ENCODE results near the gene TMEM150B. TPM values are rescaled to one million over a fixed set of nuclear protein-coding genes. Genes with fewer than 3 reads are reported as not detected.
A peak's percentile ranks its signal among the peaks of the same experiment; 100 is the strongest.

TMEM150B gene
- total RNA-seq, 1 donor from 2014 or later = not detected

- no peak overlapping the region for H3K27ac Mint-ChIP-seq
- no peaks in the 10 kb centered on the region for H3K9me3 ChIP-seq (ENCODE audit: low read depth)
- H3K27ac ChIP-seq = no peak overlapping the region
- no peak for DNase-seq (ENCODE audit: low spot score)
- peaks cover 14% of the 10 kb centered on the region for H3F3A ChIP-seq (ENCODE audit: low read depth)
- H2AFZ ChIP-seq (replicated peaks) = no peak overlapping the region
- H3K4me1 ChIP-seq = peaks cover 10% of the 10 kb centered on the region
- peaks cover 18% of the 10 kb centered on the region for H3K4me1 Mint-ChIP-seq
- H3K36me3 ChIP-seq = no peaks in the 10 kb centered on the region
- no peaks in the 10 kb centered on the region for H3K27me3 Mint-ChIP-seq (ENCODE audit: insufficient read depth, low read depth)
- no peaks in the 10 kb centered on the region for H3K79me2 ChIP-seq (ENCODE audit: low read depth)
- peaks cover 2% of the 10 kb centered on the region for H3K9me3 Mint-ChIP-seq
- peaks cover 6% of the 10 kb centered on the region for H4K20me1 ChIP-seq (ENCODE audit: low read depth)
- no peak overlapping the region for H3K4me3 ChIP-seq
- H3K27me3 ChIP-seq = no peaks in the 10 kb centered on the region
- no peak overlapping the region for H3K4me3 Mint-ChIP-seq
- peaks cover 40% of the 10 kb centered on the region for H3K36me3 Mint-ChIP-seq
- H3K4me2 ChIP-seq = no peak overlapping the region
- TF ChIP-seq EZH2 (IDR thresholded peaks at IDR 0.05) (no peak), EZH2phosphoT487 (IDR thresholded peaks at IDR 0.05) (no peak)
- no peak overlapping the region for H3K9ac ChIP-seq
These were observed 19.1 kb downstream of the TMEM150B start for GRCh38 chr19:55305983-55306562.

GRCh38 chr19:55305491-55305890 lies 19.6 kb downstream of the TMEM150B start:
- DNase-seq (ENCODE audit: low spot score) = peak; percentile 76
- no peak for TF ChIP-seq CTCF (IDR thresholded peaks at IDR 0.05)
- Mint-ChIP-seq H3K27ac (no peak overlapping the region), H3K27me3 (ENCODE audit: insufficient read depth, low read depth) (no peaks in the 10 kb centered on the region), H3K4me1 (peaks cover 22% of the 10 kb centered on the region), H3K36me3 (peaks cover 42% of the 10 kb centered on the region), H3K4me3 (peak overlapping the region; percentile 33), H3K9me3 (peaks cover 2% of the 10 kb centered on the region)
- Histone ChIP-seq H3K4me1 (peaks cover 15% of the 10 kb centered on the region), H3K9me3 (ENCODE audit: low read depth) (no peaks in the 10 kb centered on the region), H3K27ac (no peak overlapping the region), H2AFZ (replicated peaks) (no peak overlapping the region), H3F3A (ENCODE audit: low read depth) (peaks cover 19% of the 10 kb centered on the region), H4K20me1 (ENCODE audit: low read depth) (peaks cover 12% of the 10 kb centered on the region), H3K27me3 (no peaks in the 10 kb centered on the region), H3K4me2 (no peak overlapping the region), H3K9ac (no peak overlapping the region), H3K4me3 (no peak overlapping the region), H3K79me2 (ENCODE audit: low read depth) (no peaks in the 10 kb centered on the region), H3K36me3 (no peaks in the 10 kb centered on the region)

- H3K4me2 ChIP-seq = no peak overlapping the region
These were observed 20.2 kb downstream of the TMEM150B start for GRCh38 chr19:55304980-55305379.

More at GRCh38 chr19:55304980-55305379, 20.2 kb downstream of the TMEM150B start:
- Mint-ChIP-seq H3K9me3 (peaks cover 2% of the 10 kb centered on the region), H3K4me3 (no peak overlapping the region), H3K4me1 (peaks cover 18% of the 10 kb centered on the region), H3K36me3 (peaks cover 38% of the 10 kb centered on the region), H3K27ac (no peak overlapping the region), H3K27me3 (ENCODE audit: insufficient read depth, low read depth) (no peaks in the 10 kb centered on the region)
- no peak for DNase-seq (ENCODE audit: low spot score)
- Histone ChIP-seq H3K4me1 (peaks cover 17% of the 10 kb centered on the region), H4K20me1 (ENCODE audit: low read depth) (peaks cover 12% of the 10 kb centered on the region), H3K79me2 (ENCODE audit: low read depth) (no peaks in the 10 kb centered on the region), H3K9me3 (ENCODE audit: low read depth) (no peaks in the 10 kb centered on the region), H3K27ac (no peak overlapping the region), H2AFZ (replicated peaks) (no peak overlapping the region), H3K4me3 (no peak overlapping the region), H3K9ac (no peak overlapping the region), H3F3A (ENCODE audit: low read depth) (peaks cover 24% of the 10 kb centered on the region), H3K27me3 (no peaks in the 10 kb centered on the region), H3K36me3 (no peaks in the 10 kb centered on the region)
- TF ChIP-seq CTCF (IDR thresholded peaks at IDR 0.05) (no peak), EZH2phosphoT487 (IDR thresholded peaks at IDR 0.05) (no peak), EZH2 (IDR thresholded peaks at IDR 0.05) (no peak)
